Measurements from ENCODE around the gene GPR27.

GRCh38 chr3:71705681-71706080, 48.0 kb upstream of the GPR27 start:
- TF ChIP-seq POLR2A (IDR thresholded peaks at IDR 0.05) (no peak), CTCF (IDR thresholded peaks at IDR 0.05) (no peak)
